Ectodermal cell (in vitro differentiated cells): ENCODE results near the gene GLS.

Experiments used
- H3K27ac ChIP-seq: 2 replicates; pipeline ENCODE4 v1.7.0; 2013; ENCODE audit warnings: mild to moderate bottlenecking, low read depth, low read length; ENCODE audit not compliant: insufficient read depth, poor library complexity, severe bottlenecking
- H3K27me3 ChIP-seq: 2 replicates; pipeline ENCODE4 v1.7.0; 2013; ENCODE audit warnings: mild to moderate bottlenecking, low read length; ENCODE audit not compliant: insufficient read depth, control insufficient read depth, poor library complexity, severe bottlenecking
- H3K36me3 ChIP-seq: one replicate; pipeline ENCODE4 v1.7.0; 2013; ENCODE audit warnings: low read length; ENCODE audit not compliant: control insufficient read depth, insufficient read depth
- H3K4me1 ChIP-seq: one replicate; pipeline ENCODE4 v1.7.0; 2013; ENCODE audit warnings: low read length; ENCODE audit not compliant: control insufficient read depth, insufficient read depth
- H3K4me3 ChIP-seq: 2 replicates; pipeline ENCODE4 v1.7.0; 2013; ENCODE audit warnings: low read depth, low read length, control low read depth; ENCODE audit not compliant: insufficient read depth
- H3K9me3 ChIP-seq: 2 replicates; pipeline ENCODE4 v1.7.0; 2013; ENCODE audit warnings: mild to moderate bottlenecking, low read length, moderate library complexity; ENCODE audit not compliant: control insufficient read depth
- WGBS, 2 experiments: methylation state at CpG; one replicate each; pipeline ENCODE4 v1.1.7; 2013; ENCODE audit warnings: missing lambda C conversion rate in 2 of 2; 5-methylcytosine and 5-hydroxymethylcytosine counted together

Gene GLS

DNA sequence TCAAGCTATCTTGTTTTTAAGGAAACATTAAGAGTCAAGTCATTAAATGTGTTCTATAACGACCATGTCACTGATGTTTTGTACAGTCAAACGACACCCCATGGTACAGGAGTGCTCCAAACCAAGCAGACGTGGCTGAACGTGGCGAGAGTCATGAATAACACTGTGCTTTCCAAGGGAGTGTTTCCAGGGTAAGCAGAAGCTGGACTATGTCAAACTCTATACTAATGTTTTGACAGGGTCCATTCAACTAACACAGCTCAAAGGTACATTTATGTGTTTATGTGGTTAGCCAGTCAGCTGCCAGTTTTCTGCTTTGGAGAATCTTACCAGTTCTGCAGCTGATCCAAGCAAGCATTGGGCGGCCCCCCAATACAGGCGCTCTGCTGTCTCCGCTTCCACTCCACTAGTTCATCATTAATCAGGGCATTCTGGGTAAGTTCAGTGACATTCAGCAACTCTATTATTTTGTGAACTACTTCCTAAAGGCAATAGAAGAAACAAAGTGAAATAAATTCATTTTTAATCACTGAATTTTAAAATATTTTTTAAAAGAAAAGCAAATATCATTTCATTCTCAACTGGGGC lies 117.0 kb downstream of the GLS start:
- WGBS, 2 experiments, result 91 to 92% methylated on average over 8 of the region's 8 CpGs
- Histone ChIP-seq H3K27ac (no peak overlapping the region), H3K9me3 (no peaks in the 10 kb centered on the region), H3K27me3 (no peaks in the 10 kb centered on the region), H3K36me3 (peaks cover 36% of the 10 kb centered on the region), H3K4me1 (no peaks in the 10 kb centered on the region), H3K4me3 (no peak overlapping the region)

- Histone ChIP-seq H3K4me3 (no peak overlapping the region), H3K27me3 (no peaks in the 10 kb centered on the region), H3K27ac (no peak overlapping the region), H3K9me3 (no peaks in the 10 kb centered on the region), H3K36me3 (peaks cover 37% of the 10 kb centered on the region), H3K4me1 (no peaks in the 10 kb centered on the region)
- 95 to 96% methylated on average over 7 of the region's 7 CpGs for WGBS, 2 experiments
Measured at GRCh38 chr2:190999058-190999457, 118.4 kb downstream of the GLS start.

DNA sequence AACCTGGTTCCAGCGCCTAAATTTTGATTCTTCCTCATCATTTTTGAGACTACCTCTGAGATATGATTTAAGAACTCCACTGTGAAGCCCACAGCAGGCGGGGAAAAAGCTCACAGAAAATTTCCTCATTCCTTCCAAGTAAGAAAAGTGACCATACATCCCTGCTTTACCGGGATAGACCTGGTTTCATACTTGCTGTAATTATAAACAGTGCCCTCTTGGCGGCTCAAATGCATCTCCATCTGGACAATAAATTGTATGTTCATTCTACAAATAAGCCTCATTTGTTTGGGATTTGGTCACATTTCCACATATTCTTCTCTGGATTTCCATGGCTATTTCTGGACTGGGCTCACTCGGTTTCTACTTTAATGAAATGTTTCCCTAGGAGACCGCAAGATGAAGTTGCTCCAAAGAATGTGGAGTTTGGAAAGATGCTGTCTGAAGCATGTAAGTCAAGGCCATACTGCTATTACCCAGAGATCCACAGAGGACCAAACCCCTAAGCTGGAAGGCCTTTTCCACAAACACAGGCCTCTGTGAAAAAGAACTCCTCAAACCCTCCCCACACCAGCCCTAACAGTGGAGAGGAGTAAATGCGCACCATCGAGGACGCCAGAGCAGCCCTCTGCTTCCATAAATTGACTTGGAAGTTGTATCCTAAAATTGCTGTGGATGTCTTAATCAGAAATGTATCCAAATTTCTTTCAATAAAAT lies 119.5 kb downstream of the GLS start:
- WGBS, 2 experiments, result 93% methylated on average over 6 of the region's 9 CpGs
- no peaks in the 10 kb centered on the region for H3K4me1 ChIP-seq
- no peaks in the 10 kb centered on the region for H3K27me3 ChIP-seq
- no peak overlapping the region for H3K4me3 ChIP-seq
- H3K27ac ChIP-seq, result no peak overlapping the region
- H3K9me3 ChIP-seq, result no peaks in the 10 kb centered on the region
- H3K36me3 ChIP-seq, result peaks cover 32% of the 10 kb centered on the region

GRCh38 chr2:191001032-191001431 lies 120.4 kb downstream of the GLS start:
- 93 to 96% methylated on average over 2 of the region's 2 CpGs for WGBS, 2 experiments
- H3K36me3 ChIP-seq, result peaks cover 35% of the 10 kb centered on the region
- H3K4me3 ChIP-seq, result no peak overlapping the region
- no peak overlapping the region for H3K27ac ChIP-seq
- H3K27me3 ChIP-seq, result no peaks in the 10 kb centered on the region
- no peaks in the 10 kb centered on the region for H3K9me3 ChIP-seq
- no peaks in the 10 kb centered on the region for H3K4me1 ChIP-seq

GRCh38 chr2:191001624-191002023 lies 121.0 kb downstream of the GLS start:
- 98 to 100% methylated on average over 2 to 3 of the region's 3 CpGs for WGBS, 2 experiments
- no peak overlapping the region for H3K27ac ChIP-seq
- no peak overlapping the region for H3K4me3 ChIP-seq
- H3K4me1 ChIP-seq, result no peaks in the 10 kb centered on the region
- no peaks in the 10 kb centered on the region for H3K27me3 ChIP-seq
- H3K9me3 ChIP-seq, result no peaks in the 10 kb centered on the region
- H3K36me3 ChIP-seq, result peaks cover 36% of the 10 kb centered on the region

DNA sequence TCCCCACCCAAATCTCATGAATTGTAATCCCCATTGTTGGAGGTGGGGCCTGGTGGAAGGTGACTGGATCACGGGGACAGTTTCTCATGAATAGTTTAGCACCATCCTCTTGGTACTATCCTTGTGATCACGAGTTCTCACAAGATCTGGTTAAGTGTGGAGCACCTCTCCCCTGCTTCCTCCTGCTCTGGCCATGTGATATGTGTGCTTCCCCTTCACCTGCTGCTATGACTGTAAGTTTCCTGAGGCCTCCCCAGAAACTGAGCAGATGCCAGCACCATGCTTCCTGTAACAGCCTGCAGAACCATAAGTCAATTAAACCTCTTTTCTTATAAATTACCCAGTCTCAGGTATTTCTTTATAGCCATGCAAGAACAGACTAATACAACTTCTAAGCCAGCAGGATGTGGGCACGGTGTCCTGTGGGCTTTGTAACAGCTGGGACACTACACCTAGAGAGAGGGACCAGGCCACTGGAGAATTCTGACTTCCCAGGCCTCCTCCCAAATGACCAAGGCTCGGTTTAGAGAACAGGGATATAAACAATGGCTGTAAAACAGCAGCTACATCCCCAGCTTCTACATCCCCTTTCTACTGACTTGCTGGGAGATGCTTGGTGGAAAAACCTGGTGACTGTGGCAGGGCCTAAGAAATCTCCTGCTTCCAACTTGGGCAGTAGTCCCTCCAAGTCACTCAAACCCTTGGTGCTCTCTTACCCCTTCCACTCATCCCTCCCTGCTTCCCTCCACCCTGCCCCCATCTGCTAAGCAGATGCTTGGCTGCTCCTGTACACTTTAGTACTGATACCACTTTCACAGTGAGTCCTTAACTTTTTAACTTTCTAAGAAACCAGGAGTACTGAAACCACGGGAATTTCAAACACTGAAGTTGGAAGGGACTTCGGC lies 123.0 kb downstream of the GLS start:
- no peaks in the 10 kb centered on the region for H3K9me3 ChIP-seq
- H3K27ac ChIP-seq, result no peak overlapping the region
- 96 to 97% methylated on average over 6 of the region's 6 CpGs for WGBS, 2 experiments
- no peaks in the 10 kb centered on the region for H3K27me3 ChIP-seq
- H3K4me1 ChIP-seq, result no peaks in the 10 kb centered on the region
- H3K4me3 ChIP-seq, result no peak overlapping the region
- H3K36me3 ChIP-seq, result peaks cover 31% of the 10 kb centered on the region

DNA sequence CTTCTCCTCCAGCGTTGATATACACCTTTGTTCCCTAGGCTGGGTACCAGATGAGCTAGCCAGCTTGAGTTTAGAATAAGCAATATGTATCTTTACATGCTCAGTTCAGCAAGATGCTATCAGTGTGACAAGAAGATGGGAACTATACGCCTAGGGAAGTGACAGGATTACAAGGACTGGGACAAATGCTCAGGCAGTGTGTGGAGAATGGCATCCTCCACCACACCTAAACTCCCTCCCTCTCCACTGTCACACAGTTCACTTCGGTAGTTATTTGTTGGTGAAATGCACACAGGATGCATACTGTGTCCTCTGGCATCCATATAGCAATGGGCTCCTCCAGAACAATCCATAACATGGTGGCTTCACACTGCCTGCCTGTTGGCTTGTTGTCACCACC lies 125.7 kb downstream of the GLS start:
- peaks cover 16% of the 10 kb centered on the region for H3K36me3 ChIP-seq

GRCh38 chr2:191006997-191007783 lies 126.6 kb downstream of the GLS start:
- Histone ChIP-seq H3K4me1 (no peaks in the 10 kb centered on the region), H3K9me3 (no peaks in the 10 kb centered on the region), H3K36me3 (peaks cover 16% of the 10 kb centered on the region), H3K4me3 (no peak overlapping the region), H3K27ac (no peak overlapping the region), H3K27me3 (no peaks in the 10 kb centered on the region)
- WGBS, 2 experiments, result 91 to 92% methylated on average over 2 to 3 of the region's 4 CpGs

More for the DNA sequence above, 125.7 kb downstream of the GLS start:
- no peak overlapping the region for H3K4me3 ChIP-seq
- no peaks in the 10 kb centered on the region for H3K27me3 ChIP-seq
- no peak overlapping the region for H3K27ac ChIP-seq
- 91 to 98% methylated on average over 3 of the region's 3 CpGs for WGBS, 2 experiments
- H3K9me3 ChIP-seq, result no peaks in the 10 kb centered on the region
- no peaks in the 10 kb centered on the region for H3K4me1 ChIP-seq

- Histone ChIP-seq H3K27me3 (no peaks in the 10 kb centered on the region), H3K9me3 (no peaks in the 10 kb centered on the region), H3K4me3 (no peak overlapping the region), H3K27ac (no peak overlapping the region), H3K36me3 (peaks cover 14% of the 10 kb centered on the region), H3K4me1 (peaks cover 6% of the 10 kb centered on the region)
Measured at GRCh38 chr2:191008286-191008685, 127.7 kb downstream of the GLS start.
